ENCODE measurements around the gene VIT. TPM values are rescaled to one million over a fixed set of nuclear protein-coding genes. Genes with fewer than 3 reads are reported as not detected.

VIT gene
- total RNA-seq, 1 donor from 2014 or later: not detected

GRCh38 chr2:36858551-36859365, 162.3 kb downstream of the VIT start:
- Mint-ChIP-seq H3K4me1 (ENCODE audit: low read depth, unreplicated experiment) (peaks cover 15% of the 10 kb centered on the region), H3K27me3 (ENCODE audit: low read depth, unreplicated experiment) (no peaks in the 10 kb centered on the region), H3K9me3 (ENCODE audit: unreplicated experiment) (peaks cover 5% of the 10 kb centered on the region), H3K4me3 (ENCODE audit: unreplicated experiment) (no peak overlapping the region), H3K27ac (ENCODE audit: unreplicated experiment) (no peak overlapping the region), H3K36me3 (ENCODE audit: low read depth, unreplicated experiment) (peaks cover 7% of the 10 kb centered on the region)
- TF ChIP-seq EZH2 (IDR thresholded peaks at IDR 0.05; ENCODE audit: insufficient read depth, low read length) (no peak), CTCF (IDR thresholded peaks at IDR 0.05; ENCODE audit: insufficient read depth, low read depth, low read length) (no peak)
- Histone ChIP-seq H2AFZ (ENCODE audit: low read depth, low read length) (no peak overlapping the region), H3K27ac (ENCODE audit: low read depth, low read length) (no peak overlapping the region), H3K4me3 (ENCODE audit: insufficient read depth, low read depth, low read length) (no peak overlapping the region), H3K79me2 (ENCODE audit: insufficient read depth, low read length) (no peaks in the 10 kb centered on the region), H3K9me3 (ENCODE audit: insufficient read depth, low read depth, low read length) (no peaks in the 10 kb centered on the region), H3K27me3 (ENCODE audit: insufficient read depth, low read length) (no peaks in the 10 kb centered on the region), H3K4me2 (ENCODE audit: low read length) (no peak overlapping the region), H3K36me3 (ENCODE audit: insufficient read depth, low read length) (peaks cover 3% of the 10 kb centered on the region), H3K9ac (ENCODE audit: low read length) (no peak overlapping the region), H4K20me1 (ENCODE audit: insufficient read depth, low read length) (no peaks in the 10 kb centered on the region), H3K4me1 (ENCODE audit: insufficient read depth, low read length) (no peaks in the 10 kb centered on the region)
- no peak for DNase-seq (ENCODE audit: low read depth)
- no peak for FAIRE-seq

- TF ChIP-seq EZH2 (IDR thresholded peaks at IDR 0.05; ENCODE audit: insufficient read depth, low read length) (no peak), CTCF (IDR thresholded peaks at IDR 0.05; ENCODE audit: insufficient read depth, low read depth, low read length) (no peak)
- Histone ChIP-seq H3K4me2 (ENCODE audit: low read length) (no peak overlapping the region), H3K9me3 (ENCODE audit: insufficient read depth, low read depth, low read length) (no peaks in the 10 kb centered on the region), H3K4me3 (ENCODE audit: insufficient read depth, low read depth, low read length) (no peak overlapping the region), H3K36me3 (ENCODE audit: insufficient read depth, low read length) (peaks cover 3% of the 10 kb centered on the region), H3K27me3 (ENCODE audit: insufficient read depth, low read length) (no peaks in the 10 kb centered on the region), H3K4me1 (ENCODE audit: insufficient read depth, low read length) (no peaks in the 10 kb centered on the region), H4K20me1 (ENCODE audit: insufficient read depth, low read length) (no peaks in the 10 kb centered on the region), H3K27ac (ENCODE audit: low read depth, low read length) (no peak overlapping the region), H2AFZ (ENCODE audit: low read depth, low read length) (no peak overlapping the region), H3K79me2 (ENCODE audit: insufficient read depth, low read length) (no peaks in the 10 kb centered on the region), H3K9ac (ENCODE audit: low read length) (no peak overlapping the region)
- no peak for DNase-seq (ENCODE audit: low read depth)
- Mint-ChIP-seq H3K27ac (ENCODE audit: unreplicated experiment) (no peak overlapping the region), H3K9me3 (ENCODE audit: unreplicated experiment) (peaks cover 5% of the 10 kb centered on the region), H3K36me3 (ENCODE audit: low read depth, unreplicated experiment) (peaks cover 11% of the 10 kb centered on the region), H3K4me3 (ENCODE audit: unreplicated experiment) (no peak overlapping the region), H3K4me1 (ENCODE audit: low read depth, unreplicated experiment) (peaks cover 15% of the 10 kb centered on the region), H3K27me3 (ENCODE audit: low read depth, unreplicated experiment) (no peaks in the 10 kb centered on the region)
- FAIRE-seq: no peak
These were observed 162.9 kb downstream of the VIT start for GRCh38 chr2:36859366-36859792.

- Mint-ChIP-seq H3K4me3 (ENCODE audit: unreplicated experiment) (no peak overlapping the region), H3K27ac (ENCODE audit: unreplicated experiment) (no peak overlapping the region), H3K36me3 (ENCODE audit: low read depth, unreplicated experiment) (peaks cover 22% of the 10 kb centered on the region), H3K4me1 (ENCODE audit: low read depth, unreplicated experiment) (peaks cover 15% of the 10 kb centered on the region), H3K9me3 (ENCODE audit: unreplicated experiment) (peaks cover 5% of the 10 kb centered on the region), H3K27me3 (ENCODE audit: low read depth, unreplicated experiment) (no peaks in the 10 kb centered on the region)
- DNase-seq (ENCODE audit: low read depth) (no peak), FAIRE-seq (no peak)
- Histone ChIP-seq H3K4me2 (ENCODE audit: low read length) (no peak overlapping the region), H3K9me3 (ENCODE audit: insufficient read depth, low read depth, low read length) (no peaks in the 10 kb centered on the region), H4K20me1 (ENCODE audit: insufficient read depth, low read length) (no peaks in the 10 kb centered on the region), H2AFZ (ENCODE audit: low read depth, low read length) (no peak overlapping the region), H3K4me3 (ENCODE audit: insufficient read depth, low read depth, low read length) (no peak overlapping the region), H3K36me3 (ENCODE audit: insufficient read depth, low read length) (peaks cover 6% of the 10 kb centered on the region), H3K9ac (ENCODE audit: low read length) (no peak overlapping the region), H3K4me1 (ENCODE audit: insufficient read depth, low read length) (no peaks in the 10 kb centered on the region), H3K79me2 (ENCODE audit: insufficient read depth, low read length) (no peaks in the 10 kb centered on the region), H3K27me3 (ENCODE audit: insufficient read depth, low read length) (no peaks in the 10 kb centered on the region), H3K27ac (ENCODE audit: low read depth, low read length) (no peak overlapping the region)
- TF ChIP-seq CTCF (IDR thresholded peaks at IDR 0.05; ENCODE audit: insufficient read depth, low read depth, low read length): no peak
These were observed 165.4 kb downstream of the VIT start for GRCh38 chr2:36861896-36862295.

Data from astrocyte (in vitro differentiated cells and primary cell).